Ovary (tissue), 9 donors: ENCODE measurements around the gene PPRC1. TPM values are rescaled to one million over a fixed set of nuclear protein-coding genes. Genes with fewer than 3 reads are reported as not detected.
A peak's percentile ranks its signal among the peaks of the same experiment; 100 is the strongest.

Experiments
- DNase-seq, 5 donors: peaks; one replicate each; pipeline ENCODE4 v3.0.0-alpha.2; 2019 to 2020
- H3K27ac ChIP-seq, 2 donors: fragments of 200-600 bp; one replicate each; pipeline versions ENCODE4 v1.5.1 to v1.8.0; 2019 to 2022
- H3K27me3 ChIP-seq: fragments of 200-600 bp; one replicate; pipeline ENCODE4 v1.8.0; 2022
- H3K36me3 ChIP-seq: fragments of 200-600 bp; sonication (generic); one replicate; pipeline ENCODE4 v1.5.1; 2019
- H3K4me1 ChIP-seq: one replicate; pipeline ENCODE4 v1.8.1; 2013; ENCODE audit warnings: mild to moderate bottlenecking, moderate library complexity; ENCODE audit not compliant: insufficient read depth
- H3K4me3 ChIP-seq: fragments of 200-600 bp; sonication (generic); one replicate; pipeline ENCODE4 v1.5.1; 2017
- H3K9me3 ChIP-seq, 2 donors: fragments of 200-600 bp in 1 of 2; sonication (generic) in 1 of 2; one replicate each; pipeline versions ENCODE4 v1.5.1 to v1.8.1; 2013 to 2019; ENCODE audit warnings: mild to moderate bottlenecking in 1 of 2, moderate library complexity in 1 of 2
- EP300 ChIP-seq: sonication (generic); formaldehyde crosslinking; IDR thresholded peaks from one replicate; pipeline ENCODE4 v1.6.1; 2017; ENCODE audit warnings: antibody characterized with exemption
- POLR2A ChIP-seq: fragments of 450-650 bp; IDR thresholded peaks from one replicate; pipeline ENCODE4 v1.6.1; 2017; ENCODE audit warnings: antibody characterized with exemption, mild to moderate bottlenecking, moderate library complexity
- WGBS, 3 donors: extraction: QIAGEN DNeasy Blood & Tissue Kit in 1 of 3; methylation state at CpG; one replicate each; pipeline versions ENCODE4 v1.1.5 to v1.1.7; 2013 to 2017; 5-methylcytosine and 5-hydroxymethylcytosine counted together
- intact Hi-C, 4 donors: fragments of 100-400 bp; cut with DNase I; formaldehyde crosslinking; loops; one replicate each; pipeline versions ENCODE4 v1.11.0 to v1.15.1; 2022 to 2023
- polyA plus RNA-seq, 2 donors: library from polyadenylated mRNA; stranded (reverse); fragments of 200-250 nt in 1 of 2; fragments of 350-450 nt in 1 of 2; fragmentation: Illumina TruSeq in 1 of 2; extraction: RNeasy Lipid Tissue Mini Kit (QIAGEN cat#74804) in 1 of 2; gene quantifications; one replicate each; pipeline ENCODE4 v1.2.3, GENCODE V29; 2013 to 2014
- total RNA-seq, 7 donors: library from RNA; depleted of rRNA in 2 of 7; stranded (reverse); fragments of >200 nt in 2 of 7; fragmentation: NEBNext Ultra II Directional in 3 of 7; extraction: Animal tissue kit (Norgen Biotek cat#: 25700) in 3 of 7; gene quantifications; one replicate each; pipeline versions ENCODE4 v1.1.0 to v1.2.4, GENCODE V29; 2016 to 2023
- TF ChIP-seq, protein P1 (sequence below), 3 donors: fragments of 450-650 bp in 2 of 3; fragments of 200-600 bp in 1 of 3; IDR thresholded peaks; one replicate each; pipeline versions ENCODE4 v1.5.1 to v1.8.0; 2016 to 2022; ENCODE audit warnings: antibody characterized with exemption in 3 of 3, mild to moderate bottlenecking in 1 of 3
- donor health status: DM: no; HTN: no; CAD: no; lungs with moderate emphysema.
- donor health status: DM: no; HTN: no; CAD: no.
- donor health status: Bipolar disorder and iron deficiency.
- donor health status: DM: yes; HTN: yes; CAD: no.
- donor health status: DM: no; HTN: no; CAD: no.
- donor health status: DM: yes; HTN: yes; CAD: no.

The PPRC1 gene
- total and polyA plus RNA-seq, 9 donors, result 11.8 to 68.7 (median 35.1) TPM

- 92 to 93% (median 92%) methylated on average over 13 of the region's 13 CpGs for WGBS, 3 donors
- no peak overlapping the region for H3K27ac ChIP-seq
- intact Hi-C loops, result no loop called here
- TF ChIP-seq POLR2A, result no peak
- no peak for TF ChIP-seq EP300
- TF ChIP-seq, protein P1, sequence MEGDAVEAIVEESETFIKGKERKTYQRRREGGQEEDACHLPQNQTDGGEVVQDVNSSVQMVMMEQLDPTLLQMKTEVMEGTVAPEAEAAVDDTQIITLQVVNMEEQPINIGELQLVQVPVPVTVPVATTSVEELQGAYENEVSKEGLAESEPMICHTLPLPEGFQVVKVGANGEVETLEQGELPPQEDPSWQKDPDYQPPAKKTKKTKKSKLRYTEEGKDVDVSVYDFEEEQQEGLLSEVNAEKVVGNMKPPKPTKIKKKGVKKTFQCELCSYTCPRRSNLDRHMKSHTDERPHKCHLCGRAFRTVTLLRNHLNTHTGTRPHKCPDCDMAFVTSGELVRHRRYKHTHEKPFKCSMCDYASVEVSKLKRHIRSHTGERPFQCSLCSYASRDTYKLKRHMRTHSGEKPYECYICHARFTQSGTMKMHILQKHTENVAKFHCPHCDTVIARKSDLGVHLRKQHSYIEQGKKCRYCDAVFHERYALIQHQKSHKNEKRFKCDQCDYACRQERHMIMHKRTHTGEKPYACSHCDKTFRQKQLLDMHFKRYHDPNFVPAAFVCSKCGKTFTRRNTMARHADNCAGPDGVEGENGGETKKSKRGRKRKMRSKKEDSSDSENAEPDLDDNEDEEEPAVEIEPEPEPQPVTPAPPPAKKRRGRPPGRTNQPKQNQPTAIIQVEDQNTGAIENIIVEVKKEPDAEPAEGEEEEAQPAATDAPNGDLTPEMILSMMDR (IDR thresholded peaks at IDR 0.05), result no peak
- DNase-seq, result peak in 1 of 5 donors; percentile 6
- no peaks in the 10 kb centered on the region for H3K27me3 ChIP-seq
- H3K9me3 ChIP-seq, result no peaks in the 10 kb centered on the region
- H3K36me3 ChIP-seq, result no peaks in the 10 kb centered on the region
- no peak overlapping the region for H3K4me3 ChIP-seq
- H3K4me1 ChIP-seq, result peaks cover 3% of the 10 kb centered on the region
Observed at GRCh38 chr10:102148275-102148674, 15.4 kb downstream of the PPRC1 start.

DNA sequence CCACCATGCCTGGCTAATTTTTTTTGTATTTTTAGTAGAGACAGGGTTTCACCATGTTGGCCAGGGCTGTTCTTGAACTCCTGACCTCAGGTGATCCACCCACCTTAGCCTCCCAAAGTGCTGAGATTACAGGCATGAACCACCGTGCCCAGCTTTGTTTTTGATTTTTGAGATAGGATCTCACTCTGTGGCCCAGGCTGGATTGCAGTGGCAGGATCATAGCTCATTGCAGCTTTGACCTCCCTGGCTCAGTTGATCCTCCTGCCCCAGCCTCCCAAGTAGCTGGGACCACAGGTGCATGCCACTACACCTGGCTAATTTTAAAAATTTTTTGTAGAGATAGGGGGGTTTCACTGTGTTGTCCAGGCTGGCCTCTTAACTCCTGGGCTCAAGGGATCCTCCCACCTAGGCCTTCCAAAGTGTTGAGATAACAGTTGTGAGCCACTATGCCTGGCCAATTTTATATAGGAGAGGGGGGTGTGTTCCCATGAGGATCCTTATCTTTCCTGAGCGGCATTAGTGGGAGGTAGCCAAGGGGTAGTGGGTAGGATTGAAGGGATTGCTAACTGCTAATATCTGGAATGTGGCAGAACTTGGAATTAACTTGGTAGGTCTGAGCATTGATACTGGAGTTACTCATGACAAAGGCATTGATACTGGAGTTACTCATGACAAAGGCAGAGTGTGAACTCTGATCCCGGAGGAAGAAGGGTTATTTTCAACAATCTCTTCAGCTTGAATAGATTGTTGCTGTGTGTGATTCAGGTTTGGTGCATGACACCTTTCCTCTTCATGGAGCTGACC lies 18.3 kb downstream of the PPRC1 start:
- Histone ChIP-seq H3K27me3 (no peaks in the 10 kb centered on the region), H3K9me3 (no peaks in the 10 kb centered on the region), H3K4me1 (peaks cover 6% of the 10 kb centered on the region), H3K4me3 (no peak overlapping the region), H3K27ac (peak overlapping the region in 1 of 2 donors; percentile 81), H3K36me3 (no peaks in the 10 kb centered on the region)
- intact Hi-C loops, result loop anchor here in 1 of 4 donors (10.0 kb wide), 1 partner anchor 84 kb away; no protein-coding TSS in a partner anchor
- no peak for DNase-seq
- WGBS, 3 donors, result 42 to 56% (median 55%) methylated on average over 3 of the region's 3 CpGs
- TF ChIP-seq EP300 (no peak), POLR2A (no peak)
- TF ChIP-seq, protein P1 (IDR thresholded peaks at IDR 0.05), result no peak

DNA sequence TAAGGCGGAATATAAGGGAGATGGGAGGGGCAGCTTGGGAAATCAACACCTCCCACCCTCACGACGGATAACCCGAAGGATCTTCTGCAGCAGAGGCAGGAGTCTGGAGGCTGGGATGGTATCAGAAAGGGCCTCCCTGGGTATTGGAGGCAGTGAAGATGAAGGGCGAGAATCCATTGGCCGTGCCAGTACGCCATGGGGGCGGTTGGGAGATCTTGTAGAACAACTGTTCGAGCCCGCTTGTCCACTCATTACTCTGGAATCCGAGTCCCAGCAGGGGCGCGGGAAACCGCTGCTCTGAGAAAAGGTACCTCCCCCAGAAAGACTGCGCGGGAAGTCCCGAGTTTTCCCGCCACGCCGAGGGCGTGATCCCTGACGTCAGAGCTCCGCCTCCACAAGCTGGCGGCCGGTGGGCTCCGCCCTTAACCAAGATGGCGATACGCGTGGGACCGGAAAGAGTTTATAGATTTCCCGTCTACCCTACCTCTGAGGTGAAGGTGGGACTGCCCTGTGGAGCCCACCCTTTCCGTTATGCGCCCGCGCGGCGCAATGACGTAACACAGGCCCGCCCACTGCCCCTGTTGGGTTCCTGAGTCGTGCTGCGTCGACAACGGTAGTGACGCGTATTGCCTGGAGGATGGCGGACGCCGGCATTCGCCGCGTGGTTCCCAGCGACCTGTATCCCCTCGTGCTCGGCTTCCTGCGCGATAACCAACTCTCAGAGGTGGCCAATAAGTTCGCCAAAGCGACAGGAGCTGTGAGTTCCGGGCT lies 19.1 kb downstream of the PPRC1 start, which contains the start of gene NOLC1:
Gene NOLC1, plus strand, starts transcription at position 616 of the 771 bp plus-strand sequence. Its CDS starts 22 bp downstream, at position 638.
- intact Hi-C loops, result loop anchor here in 1 of 4 donors (10.0 kb wide), 1 partner anchor 83 kb away; no protein-coding TSS in a partner anchor
- H3K36me3 ChIP-seq, result no peaks in the 10 kb centered on the region
- H3K4me3 ChIP-seq, result peak within 1 kb of the TSS; percentile 90
- peaks cover 6% of the 10 kb centered on the region for H3K4me1 ChIP-seq
- no peaks in the 10 kb centered on the region for H3K27me3 ChIP-seq
- peak; percentile 98 to 99 (median 99) for DNase-seq
- WGBS, 3 donors, result 2 to 3% (median 3%) methylated on average over 55 to 59 of the region's 59 CpGs
- peak within 1 kb of the TSS; percentile 4 to 81 for H3K27ac ChIP-seq
- TF ChIP-seq POLR2A (peak; percentile 96), EP300 (peak; percentile 100)
- TF ChIP-seq, protein P1 (IDR thresholded peaks at IDR 0.05), result peak in 1 of 3 donors; percentile 32
- no peaks in the 10 kb centered on the region for H3K9me3 ChIP-seq

GRCh38 chr10:102152545-102152890 lies 19.7 kb downstream of the PPRC1 start:
- Histone ChIP-seq H3K4me3 (peak overlapping the region; percentile 90), H3K27ac (peak overlapping the region; percentile 4 to 81), H3K36me3 (no peaks in the 10 kb centered on the region), H3K9me3 (no peaks in the 10 kb centered on the region), H3K27me3 (no peaks in the 10 kb centered on the region), H3K4me1 (peaks cover 6% of the 10 kb centered on the region)
- DNase-seq, result no peak
- intact Hi-C loops, result loop anchor here in 1 of 4 donors (10.0 kb wide), 1 partner anchor 82 kb away; no protein-coding TSS in a partner anchor
- TF ChIP-seq, protein P1 (IDR thresholded peaks at IDR 0.05), result no peak
- TF ChIP-seq POLR2A (no peak), EP300 (no peak)
- WGBS, 3 donors, result 0 to 1% (median 0%) methylated on average over 17 to 19 of the region's 19 CpGs
